GM11168 (cell line): ENCODE results near the gene STK24.

ENCODE experiments used
- in situ Hi-C: fragments of 300-500 bp; cut with MboI; formaldehyde crosslinking; loops from one replicate; pipeline ENCODE4 v1.12.0; 2022; ENCODE audit warnings: low sequenced_read_pairs; ENCODE audit not compliant: unreplicated experiment

STK24 gene

GRCh38 chr13:98443329-98443728, 133.6 kb downstream of the STK24 start:
- in situ Hi-C loops: no loop called here

GRCh38 chr13:98442391-98443230, 134.3 kb downstream of the STK24 start:
- in situ Hi-C loops: no loop called here

DNA sequence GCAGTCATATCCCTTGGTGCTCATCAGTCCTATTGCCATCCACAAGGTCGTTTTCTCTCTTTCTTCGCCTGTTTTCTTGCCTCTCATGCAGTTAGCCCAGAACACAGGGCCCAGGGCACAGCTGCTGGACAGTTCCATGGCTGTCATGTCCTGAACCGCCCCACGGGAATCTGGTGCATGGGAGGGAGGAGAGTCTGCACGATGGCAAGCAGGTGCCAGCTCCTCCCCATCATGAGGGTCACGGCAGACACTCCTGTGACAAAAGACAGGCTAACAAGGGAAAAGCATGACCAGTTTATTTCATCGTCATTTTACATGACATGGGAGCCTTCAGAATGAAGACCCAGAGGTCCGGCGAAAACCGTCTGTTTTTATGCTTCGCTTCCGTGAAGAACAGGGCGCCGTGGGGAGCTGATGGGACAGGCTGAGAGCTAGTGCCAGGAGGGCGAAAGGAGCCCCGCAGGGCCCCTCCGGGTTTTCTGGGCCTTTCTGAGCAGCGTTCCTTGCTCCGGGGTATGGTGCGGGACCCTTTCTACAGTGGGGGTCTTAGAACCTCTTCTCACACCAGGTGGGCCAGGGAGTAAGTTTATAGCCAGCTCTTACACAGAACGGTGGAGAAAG, 135.7 kb downstream of the STK24 start:
- in situ Hi-C loops: no loop called here

DNA sequence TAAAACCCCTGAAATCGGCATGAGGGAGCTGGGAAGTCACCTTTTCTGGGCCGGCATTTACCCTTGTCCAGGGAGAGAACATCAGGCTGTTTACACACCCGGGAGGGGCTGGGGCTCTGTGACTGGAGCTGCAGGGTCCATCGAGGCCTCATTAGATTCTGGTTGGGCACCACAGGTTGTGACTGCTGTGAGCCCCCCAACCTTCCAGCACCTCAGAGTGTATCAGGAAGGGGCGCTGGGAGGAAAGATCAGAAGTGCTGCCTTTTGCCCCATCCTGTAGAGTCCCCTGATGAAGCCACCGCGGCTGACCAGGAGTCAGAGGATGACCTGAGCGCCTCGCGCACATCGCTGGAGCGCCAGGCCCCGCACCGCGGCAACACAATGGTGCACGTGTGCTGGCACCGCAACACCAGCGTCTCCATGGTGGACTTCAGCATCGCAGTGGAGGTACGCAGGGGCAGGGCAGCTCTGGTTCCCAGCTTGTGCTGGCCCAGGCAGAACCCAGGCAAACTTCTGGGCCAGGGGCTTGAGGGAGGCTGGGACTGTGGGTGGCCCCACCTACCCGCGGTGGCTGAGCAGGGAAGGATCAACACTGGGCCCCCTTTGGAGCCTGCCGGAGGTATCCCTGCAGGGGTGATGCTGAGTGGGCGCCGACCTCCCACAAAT, 136.4 kb downstream of the STK24 start:
- in situ Hi-C loops: no loop called here

GRCh38 chr13:98439896-98440295, 137.0 kb downstream of the STK24 start:
- in situ Hi-C loops: no loop called here

DNA sequence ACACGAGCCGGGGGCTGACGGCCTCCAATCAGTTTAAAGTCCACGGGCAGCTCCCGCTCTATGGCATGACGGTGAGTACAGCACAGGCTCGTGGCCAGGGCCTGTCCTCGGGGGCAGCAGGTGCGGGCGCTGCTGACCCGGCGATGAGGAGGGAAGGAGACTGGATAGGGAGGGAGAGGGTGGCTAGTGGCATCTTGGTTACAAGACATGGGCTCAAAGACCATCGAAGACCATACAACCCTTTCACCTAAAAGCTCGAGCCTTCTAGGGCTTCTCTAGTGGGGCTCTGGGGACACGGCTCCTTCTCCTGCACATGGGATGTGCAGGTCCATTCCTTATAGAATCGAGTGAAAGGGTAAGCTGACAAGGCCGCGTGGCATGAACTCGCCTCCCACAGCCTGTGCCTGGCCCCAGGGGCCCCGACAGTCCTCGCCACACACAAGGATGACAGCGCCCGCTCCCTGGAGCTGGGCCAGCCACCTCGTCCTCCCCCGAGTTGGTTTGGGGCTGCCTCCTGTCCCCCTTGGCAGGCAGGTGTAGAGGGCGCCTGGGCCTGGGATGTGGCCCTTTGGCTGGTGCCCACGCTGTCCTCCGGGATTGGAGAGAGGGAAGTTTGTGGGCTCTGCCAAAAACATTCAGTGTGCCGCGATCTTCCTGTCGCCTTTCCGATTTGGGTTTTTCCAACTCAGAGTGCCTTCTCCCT, 137.6 kb downstream of the STK24 start:
- in situ Hi-C loops: no loop called here

GRCh38 chr13:98438246-98439125, 138.4 kb downstream of the STK24 start:
- in situ Hi-C loops: no loop called here

GRCh38 chr13:98436233-98436910, 140.5 kb downstream of the STK24 start:
- in situ Hi-C loops: no loop called here

GRCh38 chr13:98435376-98435775, 141.5 kb downstream of the STK24 start:
- in situ Hi-C loops: no loop called here

DNA sequence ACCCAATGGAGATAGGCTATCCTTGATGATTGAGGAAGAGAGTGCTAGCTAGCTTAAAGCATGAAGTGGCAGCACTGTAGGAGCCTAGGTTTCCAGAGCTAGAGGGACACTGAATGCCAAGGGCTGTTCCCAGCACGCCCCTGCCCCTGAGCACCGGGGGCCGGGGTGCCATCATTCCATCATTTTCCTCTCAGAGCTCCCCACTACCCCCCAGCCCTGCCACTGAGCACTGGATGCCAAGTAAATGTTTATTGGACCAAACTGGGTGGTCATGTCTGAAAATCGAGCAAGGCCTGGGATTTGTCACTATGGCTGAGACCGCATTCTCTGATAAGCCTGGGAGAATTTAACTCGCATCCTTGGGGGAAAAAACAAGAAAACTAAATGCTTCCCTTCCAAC, 142.8 kb downstream of the STK24 start:
- in situ Hi-C loops: no loop called here

DNA sequence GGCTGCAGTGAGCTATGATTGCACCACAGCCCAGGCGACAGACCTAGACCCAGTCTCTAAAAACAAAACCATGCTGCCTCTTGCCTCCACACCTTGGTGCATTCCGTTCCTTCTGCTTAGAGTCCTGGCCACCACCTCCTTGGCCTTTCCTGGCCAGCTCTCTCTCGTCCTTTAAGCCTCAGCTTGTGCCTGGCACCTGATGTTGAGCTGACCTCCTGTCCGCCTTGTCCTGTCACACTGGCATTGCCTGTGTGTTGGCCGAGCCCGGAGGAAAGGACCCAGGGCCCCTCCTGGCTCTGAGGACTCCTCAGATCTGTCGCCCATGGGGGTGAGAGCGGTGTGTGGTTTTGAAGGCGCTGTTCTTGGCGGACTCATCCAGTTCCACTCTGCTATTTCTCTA, 143.3 kb downstream of the STK24 start:
- in situ Hi-C loops: no loop called here

GRCh38 chr13:98432638-98433037, 144.3 kb downstream of the STK24 start:
- in situ Hi-C loops: no loop called here

GRCh38 chr13:98429977-98430736, 146.8 kb downstream of the STK24 start:
- in situ Hi-C loops: no loop called here

DNA sequence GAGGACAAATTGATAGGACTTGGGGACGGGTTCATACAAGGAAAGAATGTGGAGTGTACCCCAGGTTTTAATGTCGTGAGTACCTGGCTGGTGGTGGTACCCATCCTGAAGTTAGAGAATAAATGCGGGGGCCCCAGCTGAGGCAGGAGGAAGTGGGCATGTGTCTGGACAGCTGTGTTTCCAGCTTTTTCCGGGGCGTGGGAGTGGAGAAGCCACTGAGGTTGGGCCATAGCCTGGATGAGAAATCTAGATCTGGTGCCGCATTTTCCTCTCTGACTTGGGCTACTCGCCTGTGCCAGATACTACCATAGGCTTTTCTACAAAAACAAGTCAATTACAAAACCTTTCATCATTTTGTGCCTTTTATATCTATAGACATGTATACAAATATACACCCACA, 147.4 kb downstream of the STK24 start:
- in situ Hi-C loops: no loop called here

- in situ Hi-C loops: no loop called here
Observed at GRCh38 chr13:98429081-98429480, 147.8 kb downstream of the STK24 start.

- in situ Hi-C loops: no loop called here
Observed at GRCh38 chr13:98428256-98428966, 148.5 kb downstream of the STK24 start.

DNA sequence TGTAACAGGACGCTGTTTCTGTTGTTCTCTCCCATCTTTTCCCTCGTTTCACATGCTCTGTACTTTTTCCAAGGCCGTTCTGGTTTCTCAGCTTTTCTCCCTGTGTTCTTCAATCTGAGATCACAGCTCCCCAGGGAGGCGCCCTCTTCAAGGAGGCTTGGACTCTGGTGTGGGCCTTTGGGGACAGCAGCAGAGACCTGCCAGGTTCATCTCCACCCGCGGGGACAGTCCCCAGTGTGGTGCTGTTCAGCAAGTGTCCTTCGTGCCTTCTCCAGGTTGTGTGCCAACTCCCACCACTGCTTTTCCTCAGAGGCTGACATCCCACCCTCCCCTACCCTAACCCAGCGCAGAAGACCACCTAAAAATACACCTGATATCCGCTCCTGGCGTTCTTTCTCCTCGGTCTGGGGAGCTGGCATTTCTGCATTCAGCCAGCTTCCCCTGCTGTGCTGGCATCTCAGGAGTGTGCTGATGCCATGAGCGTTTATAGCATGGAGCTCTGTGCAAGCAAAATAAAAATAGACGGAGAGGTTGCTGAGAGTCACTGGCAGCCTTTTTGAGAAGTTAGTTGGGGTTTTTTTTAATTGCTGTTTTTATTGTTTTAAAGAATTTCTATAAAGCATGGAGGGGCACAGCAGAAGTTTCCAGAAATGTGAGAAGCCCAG, 149.4 kb downstream of the STK24 start:
- in situ Hi-C loops: no loop called here
